GM19455 (cell line): ENCODE measurements around the gene L2HGDH.

Source experiments
- ATAC-seq: cut with Tn5 transposase; IDR thresholded peaks from one replicate; pipeline ENCODE4 v1.9.1; 2021; ENCODE audit not compliant: unreplicated experiment

L2HGDH gene

GRCh38 chr14:50230701-50231474 is 81.1 kb downstream of the L2HGDH start:
- peak; percentile 35 for ATAC-seq

GRCh38 chr14:50230401-50230700 is 81.7 kb downstream of the L2HGDH start:
- no peak for ATAC-seq

GRCh38 chr14:50229681-50230080 is 82.3 kb downstream of the L2HGDH start:
- ATAC-seq: no peak

- ATAC-seq: no peak
Observed at GRCh38 chr14:50228313-50228712, 83.7 kb downstream of the L2HGDH start.

- no peak for ATAC-seq
Observed at GRCh38 chr14:50225974-50226297, 86.1 kb downstream of the L2HGDH start.

- ATAC-seq: no peak
Observed at GRCh38 chr14:50225067-50225973, 86.7 kb downstream of the L2HGDH start.

- ATAC-seq: no peak
Observed at GRCh38 chr14:50222055-50222613, 89.9 kb downstream of the L2HGDH start.

GRCh38 chr14:50218501-50218900 is 93.5 kb downstream of the L2HGDH start:
- no peak for ATAC-seq

GRCh38 chr14:50215416-50215815 is 96.6 kb downstream of the L2HGDH start:
- ATAC-seq: no peak

GRCh38 chr14:50213795-50214194 is 98.2 kb downstream of the L2HGDH start:
- no peak for ATAC-seq

- ATAC-seq: no peak
Observed at GRCh38 chr14:50212726-50213125, 99.3 kb downstream of the L2HGDH start.

GRCh38 chr14:50210074-50210473 is 102.0 kb downstream of the L2HGDH start:
- ATAC-seq: no peak

GRCh38 chr14:50198499-50198898 is 113.5 kb downstream of the L2HGDH start:
- ATAC-seq: no peak

GRCh38 chr14:50191499-50191898 is 120.5 kb downstream of the L2HGDH start:
- ATAC-seq: no peak
